ENCODE measurements around the gene TRPM3. TPM values are rescaled to one million over a fixed set of nuclear protein-coding genes. Genes with fewer than 3 reads are reported as not detected.

Gene TRPM3
- total and polyA plus RNA-seq, 4 donors, result 0.07 to 0.89 (median 0.67) TPM

- TF ChIP-seq ATF3 (IDR thresholded peaks at IDR 0.05), result no peak
Observed at GRCh38 chr9:70682298-70682697, 439.1 kb downstream of the TRPM3 start (continued).

- WGBS, result 94% methylated on average over 4 of the region's 4 CpGs
- H3K27me3 ChIP-seq (ENCODE audit: control insufficient read depth in 4 of 4, insufficient read depth in 4 of 4, low read length in 3 of 4), result no peaks in the 10 kb centered on the region
- H3K36me3 ChIP-seq (ENCODE audit: control insufficient read depth in 4 of 4, insufficient read depth in 3 of 4, low read depth in 1 of 4, low read length in 3 of 4), result no peaks in the 10 kb centered on the region
- H3K4me3 ChIP-seq (ENCODE audit: low read depth in 1 of 3, low read length in 3 of 3), result no peak overlapping the region
- no peak overlapping the region for H3K27ac ChIP-seq (ENCODE audit: low read depth in 1 of 2, low read length in 2 of 2)
- no peaks in the 10 kb centered on the region for H3K9me3 ChIP-seq (ENCODE audit: control insufficient read depth in 4 of 4, low read length in 3 of 4)
- TF ChIP-seq GABPA (IDR thresholded peaks at IDR 0.05 in 1 of 2, conservative IDR thresholded peaks at IDR 0.05 in 1 of 2) (no peak), RXRA (IDR thresholded peaks at IDR 0.05) (no peak), ZBTB33 (IDR thresholded peaks at IDR 0.05) (no peak), HNF4A (conservative IDR thresholded peaks at IDR 0.05) (no peak), MAX (IDR thresholded peaks at IDR 0.05) (no peak), YY1 (IDR thresholded peaks at IDR 0.05) (no peak), RAD21 (IDR thresholded peaks at IDR 0.05) (no peak), FOXA1 (IDR thresholded peaks at IDR 0.05) (no peak), CTCF (IDR thresholded peaks at IDR 0.05; ENCODE audit: low read depth, low read length, missing input control) (no peak), FOXA2 (IDR thresholded peaks at IDR 0.05) (no peak), HNF4G (IDR thresholded peaks at IDR 0.05) (no peak)
- no peak overlapping the region for H3K9ac ChIP-seq (ENCODE audit: low read depth in 1 of 2, low read length in 2 of 2)
- no peak for DNase-seq (ENCODE audit: low spot score)
- no peaks in the 10 kb centered on the region for H3K4me1 ChIP-seq (ENCODE audit: control insufficient read depth in 4 of 4, insufficient read depth in 4 of 4, low read length in 3 of 4)
Observed at GRCh38 chr9:70679845-70680244, 441.6 kb downstream of the TRPM3 start.

- no peak for DNase-seq (ENCODE audit: low spot score)
- H3K9ac ChIP-seq (ENCODE audit: low read depth in 1 of 2, low read length in 2 of 2), result no peak overlapping the region
- 88% methylated on average over 4 of the region's 4 CpGs for WGBS
- H3K27me3 ChIP-seq (ENCODE audit: control insufficient read depth in 4 of 4, insufficient read depth in 4 of 4, low read length in 3 of 4), result no peaks in the 10 kb centered on the region
- H3K4me3 ChIP-seq (ENCODE audit: low read depth in 1 of 3, low read length in 3 of 3), result no peak overlapping the region
- no peaks in the 10 kb centered on the region for H3K4me1 ChIP-seq (ENCODE audit: control insufficient read depth in 4 of 4, insufficient read depth in 4 of 4, low read length in 3 of 4)
- H3K36me3 ChIP-seq (ENCODE audit: control insufficient read depth in 4 of 4, insufficient read depth in 3 of 4, low read depth in 1 of 4, low read length in 3 of 4), result no peaks in the 10 kb centered on the region
- TF ChIP-seq TAF1 (conservative IDR thresholded peaks at IDR 0.05) (no peak), RAD21 (IDR thresholded peaks at IDR 0.05) (no peak), YY1 (IDR thresholded peaks at IDR 0.05) (no peak), NR2F2 (IDR thresholded peaks at IDR 0.05) (no peak), ZBTB33 (IDR thresholded peaks at IDR 0.05) (no peak), RXRA (IDR thresholded peaks at IDR 0.05) (no peak), ATF3 (IDR thresholded peaks at IDR 0.05) (no peak), CTCF (IDR thresholded peaks at IDR 0.05; ENCODE audit: low read depth, low read length, missing input control) (no peak), REST (IDR thresholded peaks at IDR 0.05) (no peak), GABPA (IDR thresholded peaks at IDR 0.05 in 1 of 2, conservative IDR thresholded peaks at IDR 0.05 in 1 of 2) (no peak), FOXA1 (IDR thresholded peaks at IDR 0.05) (no peak), MAX (IDR thresholded peaks at IDR 0.05) (no peak), HNF4A (conservative IDR thresholded peaks at IDR 0.05) (no peak)
- H3K9me3 ChIP-seq (ENCODE audit: control insufficient read depth in 4 of 4, low read length in 3 of 4), result no peaks in the 10 kb centered on the region
- no peak overlapping the region for H3K27ac ChIP-seq (ENCODE audit: low read depth in 1 of 2, low read length in 2 of 2)
Observed at GRCh38 chr9:70678153-70678552, 443.3 kb downstream of the TRPM3 start.

Measured in liver (tissue), 9 donors.